GM12878 (cell line): ENCODE results near the gene SACS. TPM values are rescaled to one million over a fixed set of nuclear protein-coding genes. Genes with fewer than 3 reads are reported as not detected.

Experiments
- ATAC-seq: fragments of 200-7000 bp; cut with Tn5 transposase; 3 replicates; pipeline ENCODE4 v1.9.1; 2020; ENCODE audit warnings: mild to moderate bottlenecking, moderate library complexity
- BruUV-seq: library from RNA; stranded (reverse); fragments of 400-500 nt; replicated peaks from 2 replicates; lab custom pipeline; 2021; lab: Mats Ljungman, UMichigan
- CTCF ChIA-PET: fragments of 300-600 bp; sonication (Branson Sonifier 250); formaldehyde crosslinking; extraction: SDS; loops from one replicate; lab custom pipeline; 2021; ENCODE audit warnings: inconsistent platforms; lab: Yijun Ruan, JAX
- POLR2A ChIA-PET: fragments of 350-600 bp; formaldehyde crosslinking; extraction: SDS; loops from one replicate; lab custom pipeline; 2021; ENCODE audit warnings: inconsistent platforms; lab: Charles Lee
- RAD21 ChIA-PET: fragments of 300-600 bp; sonication (Branson Sonifier 250); formaldehyde crosslinking; loops from one replicate; lab custom pipeline; 2023; ENCODE audit warnings: antibody characterized with exemption; ENCODE audit not compliant: unreplicated experiment; lab: Charles Lee
- SMC1A ChIA-PET: fragments of 300-600 bp; sonication (Branson Sonifier 250); formaldehyde crosslinking; loops from one replicate; lab custom pipeline; 2023; ENCODE audit not compliant: unreplicated experiment, uncharacterized antibody; lab: Charles Lee
- DNase-seq: peaks from one replicate; pipeline ENCODE4 v3.0.0-alpha.2; 2011; ENCODE audit warnings: low read depth, low spot score
- FAIRE-seq: peaks from 3 replicates; lab custom pipeline; 2011; peaks lifted over from hg19 to GRCh38; lab: Jason Lieb, UNC
- H2AFZ ChIP-seq: 2 replicates; pipeline ENCODE4 v1.6.0; 2011; ENCODE audit warnings: low read depth, low read length, control low read depth; ENCODE audit not compliant: control insufficient read depth
- H3K27ac ChIP-seq: 2 replicates; pipeline ENCODE4 v1.5.1; 2011; ENCODE audit warnings: control low read depth; ENCODE audit not compliant: control insufficient read depth, insufficient read depth
- H3K27me3 ChIP-seq, 2 experiments: replicated peaks in 1 of 2; 2 replicates each; pipeline versions ENCODE4 v1.6.0 to v1.6.1; 2011; ENCODE audit warnings: low read length in 1 of 2; ENCODE audit not compliant: control insufficient read depth in 2 of 2, insufficient read depth in 2 of 2
- H3K36me3 ChIP-seq, 2 experiments: 2 replicates each; pipeline ENCODE4 v1.5.1; 2011; ENCODE audit warnings: low read length in 1 of 2; ENCODE audit not compliant: control insufficient read depth in 2 of 2, insufficient read depth in 2 of 2
- H3K4me1 ChIP-seq: 2 replicates; pipeline ENCODE4 v1.6.1; 2011; ENCODE audit warnings: mild to moderate bottlenecking, low read length, moderate library complexity, mixed read lengths; ENCODE audit not compliant: control insufficient read depth, insufficient read depth
- H3K4me2 ChIP-seq: 2 replicates; pipeline ENCODE4 v1.6.0; 2011; ENCODE audit warnings: control low read depth; ENCODE audit not compliant: control insufficient read depth, insufficient read depth
- H3K4me3 ChIP-seq: fragments of 200-600 bp; sonication (generic); 2 replicates; pipeline ENCODE4 v1.5.1; 2016
- H3K79me2 ChIP-seq: 2 replicates; pipeline ENCODE4 v1.6.0; 2011; ENCODE audit warnings: low read length; ENCODE audit not compliant: control insufficient read depth, insufficient read depth
- H3K9ac ChIP-seq: 2 replicates; pipeline ENCODE4 v1.8.0; 2011; ENCODE audit warnings: low read length, control low read depth, mixed read lengths; ENCODE audit not compliant: control insufficient read depth, insufficient read depth
- H3K9me3 ChIP-seq: replicated peaks from 3 replicates; pipeline ENCODE4 v1.5.1; 2011; ENCODE audit warnings: mild to moderate bottlenecking, low read length; ENCODE audit not compliant: control insufficient read depth, insufficient read depth
- H4K20me1 ChIP-seq: 2 replicates; pipeline ENCODE4 v1.6.0; 2011; ENCODE audit not compliant: control insufficient read depth, insufficient read depth
- HCFC1 ChIP-seq: fragments of 150-350 bp; IDR thresholded peaks from 2 replicates; pipeline ENCODE4 v1.6.1; 2014; ENCODE audit warnings: low read length
- TAF1 ChIP-seq: IDR thresholded peaks from 2 replicates; pipeline ENCODE4 v1.6.1; 2011; ENCODE audit warnings: mild to moderate bottlenecking, low read depth, low read length, borderline replicate concordance
- ZNF217 ChIP-seq: fragments of 450-650 bp; IDR thresholded peaks from 2 replicates; pipeline ENCODE4 v1.6.1; 2017; ENCODE audit warnings: antibody characterized with exemption, mild to moderate bottlenecking
- ZNF592 ChIP-seq: fragments of 450-650 bp; IDR thresholded peaks from 2 replicates; pipeline ENCODE4 v1.6.1; 2017; ENCODE audit warnings: mild to moderate bottlenecking, moderate library complexity
- WGBS: methylation state at CpG from one replicate; pipeline ENCODE4 v1.1.6; 2016; ENCODE audit warnings: low lambda C conversion rate; ENCODE audit not compliant: insufficient replicate concordance, insufficient coverage; ENCODE audit errors: missing lambda C conversion rate; 5-methylcytosine and 5-hydroxymethylcytosine counted together
- in situ Hi-C: fragments of 300-500 bp; cut with MboI; formaldehyde crosslinking; loops from 9 replicates; pipeline ENCODE4 v1.14.3; 2018; ENCODE audit warnings: mixed read lengths
- intact Hi-C: fragments of 100-400 bp; cut with micrococcal nuclease; formaldehyde crosslinking; loops from one replicate; pipeline ENCODE4 v1.14.2; 2022; ENCODE audit not compliant: unreplicated experiment
- polyA plus RNA-seq, 11 experiments: library from polyadenylated mRNA; depleted of rRNA in 4 of 11; unstranded in 6 of 11; stranded (reverse) in 5 of 11; fragments of >200 nt; fragmentation: Nextera tagmentation in 4 of 11; fragmentation: Illumina TruSeq in 1 of 11; extraction: Ambion mirVana in 4 of 11; extraction: Trizol in 1 of 11; gene quantifications; 1 replicate in 1 of 11; 2 replicates in 10 of 11; pipeline versions ENCODE4 v1.2.1 to v1.2.3, GENCODE V29; 2011 to 2016; ENCODE audit warnings: inconsistent platforms in 2 of 11, missing spikeins in 2 of 11, low read depth in 1 of 11
- total RNA-seq, 4 experiments: library from RNA; depleted of rRNA in 3 of 4; stranded (reverse); fragments of >200 nt in 3 of 4; fragmentation: Illumina TruSeq in 1 of 4; extraction: Trizol in 1 of 4; gene quantifications; 2 replicates each; pipeline versions ENCODE4 v1.2.1 to v1.2.3, GENCODE V29; 2013 to 2021

Gene SACS
- total and polyA plus RNA-seq, 10 of the 15 experiments (the other 5 are each of a cell fraction or from before 2014, with no cell fraction given), result 9.9 to 74.9 (median 22.1) TPM

- Histone ChIP-seq H4K20me1 (no peaks in the 10 kb centered on the region), H3K4me3 (no peak overlapping the region), H3K9ac (no peak overlapping the region), H3K4me1 (peaks cover 32% of the 10 kb centered on the region), H3K79me2 (no peaks in the 10 kb centered on the region), H3K4me2 (no peak overlapping the region), H3K27ac (no peak overlapping the region), H3K9me3 (no peaks in the 10 kb centered on the region; the same call in 2 of the 3 replicates), H3K36me3 (no peaks in the 10 kb centered on the region), H3K27me3 (no peaks in the 10 kb centered on the region), H2AFZ (no peak overlapping the region)
- intact Hi-C loops (loop anchor here (10.0 kb wide), 1 partner anchor 192 kb away; the partner anchor contains the start of gene TNFRSF19), in situ Hi-C loops (no loop called here)
- ChIA-PET POLR2A (interaction anchor here (0.7 kb wide), 1 partner anchor 62 kb away, joined by 3 read pairs; no protein-coding TSS in a partner anchor), SMC1A (interaction anchor here (0.8 kb wide), 1 partner anchor 36 kb away, joined by 3 read pairs; no protein-coding TSS in a partner anchor), RAD21 (no interaction called here), CTCF (interaction anchor here (0.6 to 1.3 kb wide), 2 partner anchors 35 to 63 kb away, joined by 3 to 4 read pairs; no protein-coding TSS in a partner anchor)
- no peak for ATAC-seq
- TF ChIP-seq HCFC1 (no peak), TAF1 (no peak), ZNF592 (no peak), ZNF217 (no peak)
- FAIRE-seq, result no peak
- no TSS peak for BruUV-seq
- WGBS, result 97% methylated on average over 6 of the region's 6 CpGs
- DNase-seq, result no peak
Observed at GRCh38 chr13:23383151-23383550, 50.4 kb downstream of the SACS start.
